Astrocyte (in vitro differentiated cells and primary cell): Measurements from ENCODE around the gene C14orf119. TPM values are rescaled to one million over a fixed set of nuclear protein-coding genes. Genes with fewer than 3 reads are reported as not detected.

Experiments used
- DNase-seq: peaks from one replicate; pipeline ENCODE4 v3.0.0-alpha.2; 2010; ENCODE audit warnings: low read depth
- FAIRE-seq: peaks from 2 replicates; lab custom pipeline; 2011; peaks lifted over from hg19 to GRCh38; lab: Jason Lieb, UNC
- H2AFZ ChIP-seq: 2 replicates; pipeline ENCODE4 v1.6.0; 2012; ENCODE audit warnings: low read depth, low read length, inconsistent platforms
- H3K27ac ChIP-seq: 2 replicates; pipeline ENCODE4 v1.5.1; 2011; ENCODE audit warnings: low read depth, low read length, inconsistent platforms
- H3K27me3 ChIP-seq: 2 replicates; pipeline ENCODE4 v1.6.0; 2011; ENCODE audit warnings: low read length, inconsistent platforms; ENCODE audit not compliant: insufficient read depth
- H3K36me3 ChIP-seq: 2 replicates; pipeline ENCODE4 v1.5.1; 2011; ENCODE audit warnings: low read length, inconsistent platforms; ENCODE audit not compliant: insufficient read depth
- H3K4me1 ChIP-seq: 2 replicates; pipeline ENCODE4 v1.5.1; 2011; ENCODE audit warnings: low read length, inconsistent platforms; ENCODE audit not compliant: insufficient read depth
- H3K4me2 ChIP-seq: 2 replicates; pipeline ENCODE4 v1.6.0; 2012; ENCODE audit warnings: low read length, inconsistent platforms
- H3K4me3 ChIP-seq: 2 replicates; pipeline ENCODE4 v1.5.1; 2011; ENCODE audit warnings: low read depth, mild to moderate bottlenecking, low read length, inconsistent platforms; ENCODE audit not compliant: insufficient read depth
- H3K79me2 ChIP-seq: 2 replicates; pipeline ENCODE4 v1.6.0; 2012; ENCODE audit warnings: mild to moderate bottlenecking, low read length, inconsistent platforms; ENCODE audit not compliant: insufficient read depth
- H3K9ac ChIP-seq: 2 replicates; pipeline ENCODE4 v1.6.0; 2012; ENCODE audit warnings: mild to moderate bottlenecking, low read length, inconsistent platforms
- H3K9me3 ChIP-seq: 2 replicates; pipeline ENCODE4 v1.5.1; 2012; ENCODE audit warnings: low read depth, mild to moderate bottlenecking, low read length, inconsistent platforms; ENCODE audit not compliant: insufficient read depth
- H4K20me1 ChIP-seq: 2 replicates; pipeline ENCODE4 v1.6.0; 2012; ENCODE audit warnings: low read length, inconsistent platforms; ENCODE audit not compliant: insufficient read depth
- H3K27ac Mint-ChIP-seq: one replicate; pipeline ENCODE4 v1.8.0; 2021; ENCODE audit warnings: mild to moderate bottlenecking, mixed read lengths; ENCODE audit not compliant: unreplicated experiment
- H3K27me3 Mint-ChIP-seq: one replicate; pipeline ENCODE4 v1.8.0; 2021; ENCODE audit warnings: low read depth, mixed read lengths; ENCODE audit not compliant: unreplicated experiment
- H3K36me3 Mint-ChIP-seq: one replicate; pipeline ENCODE4 v1.8.0; 2021; ENCODE audit warnings: low read depth, mixed read lengths; ENCODE audit not compliant: unreplicated experiment
- H3K4me1 Mint-ChIP-seq: one replicate; pipeline ENCODE4 v1.8.0; 2021; ENCODE audit warnings: low read depth, mixed read lengths; ENCODE audit not compliant: unreplicated experiment
- H3K4me3 Mint-ChIP-seq: one replicate; pipeline ENCODE4 v1.8.0; 2021; ENCODE audit warnings: mild to moderate bottlenecking, moderate library complexity, mixed read lengths; ENCODE audit not compliant: unreplicated experiment
- H3K9me3 Mint-ChIP-seq: one replicate; pipeline ENCODE4 v1.8.0; 2021; ENCODE audit warnings: mild to moderate bottlenecking, mixed read lengths; ENCODE audit not compliant: unreplicated experiment
- CTCF ChIP-seq: IDR thresholded peaks from 2 replicates; pipeline ENCODE4 v1.5.1; 2011; ENCODE audit warnings: low read depth, mild to moderate bottlenecking, inconsistent platforms, low read length, moderate library complexity; ENCODE audit not compliant: insufficient read depth
- EZH2 ChIP-seq: IDR thresholded peaks from 2 replicates; pipeline ENCODE4 v1.6.1; 2012; ENCODE audit warnings: mild to moderate bottlenecking, low read length, inconsistent platforms; ENCODE audit not compliant: insufficient read depth
- total RNA-seq: library from RNA; stranded (reverse); gene quantifications from 2 replicates; pipeline ENCODE4 v1.2.1, GENCODE V29; 2021

The C14orf119 gene
- total RNA-seq, 1 donor from 2014 or later, result 83.9 TPM

DNA sequence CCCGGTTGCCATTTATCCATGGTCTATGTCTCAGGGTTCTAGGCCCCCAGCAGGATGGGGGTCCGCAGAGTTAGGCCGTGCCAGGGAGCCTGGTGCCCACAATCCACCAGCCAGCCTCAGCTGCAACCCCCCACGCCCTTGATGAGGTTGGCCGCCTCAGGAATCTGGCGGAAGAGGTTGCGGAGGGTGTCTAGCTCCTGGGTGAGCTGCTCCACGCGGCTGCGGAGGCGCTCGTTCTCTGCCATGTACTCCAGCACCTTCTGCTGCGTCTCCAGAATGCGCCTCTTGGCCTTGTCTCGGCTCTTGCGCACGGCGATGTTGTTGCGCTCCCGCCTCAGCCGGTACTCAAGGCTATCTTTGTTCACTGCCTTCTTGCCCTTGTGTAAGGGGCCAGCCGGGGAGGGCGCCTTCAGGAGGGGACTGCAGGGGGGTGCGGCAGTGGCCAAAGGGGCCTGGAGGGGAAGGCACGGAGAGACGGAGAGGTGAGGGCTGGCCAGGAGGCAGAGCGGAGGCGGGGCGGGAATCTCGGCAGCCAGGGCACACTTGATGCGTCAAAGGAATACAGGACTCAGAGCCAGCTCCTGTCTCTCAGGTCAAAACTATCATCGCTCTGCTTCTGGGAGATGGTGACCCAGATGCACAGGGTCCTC, 22.2 kb downstream of the C14orf119 start:
- no peaks in the 10 kb centered on the region for H4K20me1 ChIP-seq
- Mint-ChIP-seq H3K27ac (no peak overlapping the region), H3K27me3 (peaks cover 7% of the 10 kb centered on the region), H3K9me3 (no peaks in the 10 kb centered on the region), H3K36me3 (peaks cover 2% of the 10 kb centered on the region), H3K4me3 (no peak overlapping the region), H3K4me1 (peaks cover 31% of the 10 kb centered on the region)
- H3K9me3 ChIP-seq, result no peaks in the 10 kb centered on the region
- no peak overlapping the region for H3K9ac ChIP-seq
- H3K4me3 ChIP-seq, result no peak overlapping the region
- peaks cover 38% of the 10 kb centered on the region for H3K4me1 ChIP-seq
- no peaks in the 10 kb centered on the region for H3K27me3 ChIP-seq
- FAIRE-seq, result no peak
- DNase-seq, result no peak
- H3K27ac ChIP-seq, result no peak overlapping the region
- no peaks in the 10 kb centered on the region for H3K79me2 ChIP-seq
- H3K36me3 ChIP-seq, result no peaks in the 10 kb centered on the region
- TF ChIP-seq CTCF, result no peak
- TF ChIP-seq EZH2, result no peak
- H2AFZ ChIP-seq, result no peak overlapping the region
- no peak overlapping the region for H3K4me2 ChIP-seq

DNA sequence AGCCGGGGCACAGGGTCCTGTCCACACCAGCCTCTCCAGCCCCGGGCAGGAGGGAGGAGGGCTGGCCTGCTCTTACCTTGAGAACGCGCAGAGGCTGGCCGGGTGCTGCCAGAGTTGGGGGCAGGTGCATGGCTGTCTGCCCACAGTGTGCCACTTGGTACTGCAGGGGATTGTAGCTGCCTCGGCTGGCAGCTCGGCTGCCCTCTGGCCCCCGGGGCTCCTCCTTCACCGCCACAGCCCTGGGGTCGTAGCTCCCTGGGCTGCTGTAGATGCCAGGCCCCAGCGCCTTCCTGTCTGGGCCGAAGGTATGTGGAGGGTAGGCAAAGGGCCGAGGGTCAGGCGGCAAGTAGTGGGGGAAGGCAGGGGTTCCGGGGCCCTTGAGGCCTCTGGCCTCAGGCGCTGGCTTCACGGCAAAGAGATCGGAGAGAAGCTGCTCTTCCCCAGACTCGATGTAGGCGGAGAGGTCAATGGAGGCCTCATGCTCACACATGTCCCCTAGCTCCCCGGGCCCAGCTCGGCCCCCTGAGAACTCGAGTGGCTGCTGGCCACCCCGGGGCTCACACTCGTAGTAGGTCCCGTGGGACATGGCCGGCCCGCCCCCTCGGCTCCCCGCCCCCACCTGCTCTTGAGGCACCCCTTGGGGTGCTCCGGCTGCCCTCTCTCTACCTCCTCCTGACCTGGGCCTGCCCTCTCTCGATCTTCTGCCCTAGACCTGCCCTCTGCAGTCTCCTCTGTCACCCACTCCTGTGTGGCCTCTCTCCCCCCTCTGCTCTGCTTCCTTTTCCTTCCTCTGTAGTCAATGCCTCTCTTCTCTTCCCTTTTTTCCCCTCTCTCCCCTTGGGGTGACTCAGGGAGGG, 23.4 kb downstream of the C14orf119 start, which contains the start of gene CEBPE:
TSS of gene CEBPE (minus strand) at position 750 of the 857 bp plus-strand sequence. CDS start at position 586, 164 bp downstream.
- Mint-ChIP-seq H3K27me3 (peaks cover 9% of the 10 kb centered on the region), H3K4me1 (peaks cover 28% of the 10 kb centered on the region), H3K9me3 (no peaks in the 10 kb centered on the region), H3K36me3 (peaks cover 2% of the 10 kb centered on the region), H3K27ac (no peak within 1 kb of the TSS), H3K4me3 (peak within 1 kb of the TSS; percentile 21)
- DNase-seq (no peak), FAIRE-seq (no peak)
- Histone ChIP-seq H4K20me1 (no peaks in the 10 kb centered on the region), H3K9me3 (no peaks in the 10 kb centered on the region), H3K4me3 (no peak within 1 kb of the TSS), H3K79me2 (no peaks in the 10 kb centered on the region), H3K9ac (no peak within 1 kb of the TSS), H3K4me2 (no peak within 1 kb of the TSS), H3K27me3 (no peaks in the 10 kb centered on the region), H3K4me1 (peaks cover 34% of the 10 kb centered on the region), H3K36me3 (no peaks in the 10 kb centered on the region), H3K27ac (no peak within 1 kb of the TSS), H2AFZ (no peak within 1 kb of the TSS)
- no peak for TF ChIP-seq EZH2
- no peak for TF ChIP-seq CTCF
